CD4-positive, alpha-beta T cell (primary cell): ENCODE results near the gene FAM209B. TPM values are rescaled to one million over a fixed set of nuclear protein-coding genes. Genes with fewer than 3 reads are reported as not detected.

Experiments
- ATAC-seq: fragments of 200-7000 bp; cut with Tn5 transposase; one replicate; pipeline ENCODE4 v1.10.0; 2022; ENCODE audit warnings: mild to moderate bottlenecking; ENCODE audit not compliant: poor library complexity
- CTCF ChIA-PET: fragments of 350-600 bp; sonication (Branson Sonifier 250); formaldehyde crosslinking; loops from one replicate; lab custom pipeline; 2021; ENCODE audit warnings: antibody characterized with exemption, inconsistent platforms; lab: Charles Lee
- POLR2A ChIA-PET: fragments of 350-600 bp; sonication (Branson Sonifier 250); formaldehyde crosslinking; loops from one replicate; lab custom pipeline; 2021; ENCODE audit warnings: antibody characterized with exemption, inconsistent platforms; lab: Charles Lee
- DNase-seq, 14 experiments: peaks; one replicate each; pipeline ENCODE4 v3.0.0-alpha.2; 2013 to 2020; ENCODE audit warnings: mixed read lengths in 2 of 14
- H3K27ac ChIP-seq, 2 donors: one replicate each; pipeline versions ENCODE4 v1.5.1 to v1.7.0; 2013; ENCODE audit warnings: low read length in 2 of 2, low read depth in 1 of 2, mild to moderate bottlenecking in 1 of 2
- H3K27me3 ChIP-seq, 2 experiments: 1 replicate in 1 of 2; 2 replicates in 1 of 2; pipeline versions ENCODE4 v1.6.1 to v1.7.0; 2013; ENCODE audit warnings: low read length in 2 of 2, control low read depth in 1 of 2, mild to moderate bottlenecking in 1 of 2, moderate library complexity in 1 of 2; ENCODE audit not compliant: insufficient read depth in 2 of 2, control insufficient read depth in 1 of 2
- H3K36me3 ChIP-seq: one replicate; pipeline ENCODE4 v1.6.1; 2013; ENCODE audit warnings: low read length, control low read depth; ENCODE audit not compliant: insufficient read depth
- H3K4me1 ChIP-seq: one replicate; pipeline ENCODE4 v1.6.1; 2013; ENCODE audit warnings: low read length, control low read depth; ENCODE audit not compliant: insufficient read depth
- H3K4me3 ChIP-seq: one replicate; pipeline ENCODE4 v1.5.1; 2013; ENCODE audit warnings: mild to moderate bottlenecking, low read length, moderate library complexity
- H3K9me3 ChIP-seq, 2 experiments: 1 replicate in 1 of 2; 2 replicates in 1 of 2; pipeline versions ENCODE4 v1.6.1 to v1.7.0; 2013; ENCODE audit warnings: low read length in 2 of 2, mild to moderate bottlenecking in 2 of 2, control low read depth in 1 of 2, moderate library complexity in 1 of 2; ENCODE audit not compliant: control insufficient read depth in 1 of 2, insufficient read depth in 1 of 2
- H3K27ac Mint-ChIP-seq: one replicate; pipeline ENCODE4 v1.8.0; 2020; ENCODE audit warnings: mixed read lengths
- H3K27me3 Mint-ChIP-seq: one replicate; pipeline ENCODE4 v1.8.0; 2021; ENCODE audit warnings: mixed read lengths
- H3K36me3 Mint-ChIP-seq: one replicate; pipeline ENCODE4 v1.8.0; 2021; ENCODE audit warnings: low read depth, mixed read lengths
- H3K4me1 Mint-ChIP-seq: one replicate; pipeline ENCODE4 v1.8.0; 2021; ENCODE audit warnings: low read depth, mixed read lengths
- H3K4me3 Mint-ChIP-seq: one replicate; pipeline ENCODE4 v1.8.0; 2020; ENCODE audit warnings: mild to moderate bottlenecking, mixed read lengths
- H3K9me3 Mint-ChIP-seq: one replicate; pipeline ENCODE4 v1.8.0; 2020; ENCODE audit warnings: mixed read lengths
- CTCF ChIP-seq: fragments of 200-600 bp; IDR thresholded peaks from one replicate; pipeline ENCODE4 v1.8.0; 2022; ENCODE audit warnings: antibody characterized with exemption, mild to moderate bottlenecking
- intact Hi-C, 2 experiments: fragments of 100-400 bp; cut with DNase I in 1 of 2; cut with micrococcal nuclease in 1 of 2; formaldehyde crosslinking; loops; one replicate each; pipeline versions ENCODE4 v1.15.1 to v1.9.0; 2023 to 2025; cut with DNase I, micrococcal nuclease
- total RNA-seq, 174 experiments: library from RNA in 2 of 174; stranded (reverse) in 2 of 174; gene quantifications; one replicate each; pipeline ENCODE4 v1.2.3 and lab custom pipeline; 2021 to 2026

Gene FAM209B
- total RNA-seq, 2 experiments from 2014 or later = 3.1 to 3.9 TPM

GRCh38 chr20:56575961-56576360 is 42.9 kb downstream of the FAM209B start:
- ATAC-seq (no peak), DNase-seq (no peak)
- ChIA-PET POLR2A (no interaction called here), CTCF (no interaction called here)
- no peaks in the 10 kb centered on the region for H3K36me3 Mint-ChIP-seq
- H3K4me1 ChIP-seq = no peaks in the 10 kb centered on the region
- H3K9me3 Mint-ChIP-seq = no peaks in the 10 kb centered on the region
- H3K27ac Mint-ChIP-seq = no peak overlapping the region
- H3K4me3 Mint-ChIP-seq = no peak overlapping the region
- peaks cover 26% of the 10 kb centered on the region for H3K27me3 Mint-ChIP-seq
- no peak overlapping the region for H3K4me3 ChIP-seq
- no peaks in the 10 kb centered on the region for H3K27me3 ChIP-seq
- intact Hi-C loops = loop anchor here (5.0 kb wide), 2 partner anchors 329 to 1894 kb away; partner anchors contain the start of gene MC3R (in 1 of the 2)
- no peaks in the 10 kb centered on the region for H3K36me3 ChIP-seq
- H3K9me3 ChIP-seq = no peaks in the 10 kb centered on the region
- no peak for TF ChIP-seq CTCF
- H3K4me1 Mint-ChIP-seq = no peaks in the 10 kb centered on the region
- no peak overlapping the region for H3K27ac ChIP-seq

- H3K4me1 ChIP-seq = no peaks in the 10 kb centered on the region
- no peaks in the 10 kb centered on the region for H3K36me3 Mint-ChIP-seq
- intact Hi-C loops = loop anchor here (5.0 kb wide), 2 partner anchors 332 to 1897 kb away; partner anchors contain the start of gene MC3R (in 1 of the 2)
- POLR2A ChIA-PET = no interaction called here
- H3K27ac Mint-ChIP-seq = no peak overlapping the region
- H3K9me3 ChIP-seq = no peaks in the 10 kb centered on the region
- ATAC-seq (no peak), DNase-seq (no peak)
- H3K27me3 ChIP-seq = no peaks in the 10 kb centered on the region
- no peaks in the 10 kb centered on the region for H3K4me1 Mint-ChIP-seq
- H3K4me3 Mint-ChIP-seq = no peak overlapping the region
- CTCF ChIA-PET = no interaction called here
- H3K4me3 ChIP-seq = no peak overlapping the region
- no peak for TF ChIP-seq CTCF
- H3K9me3 Mint-ChIP-seq = no peaks in the 10 kb centered on the region
- H3K27me3 Mint-ChIP-seq = peaks cover 20% of the 10 kb centered on the region
- H3K36me3 ChIP-seq = no peaks in the 10 kb centered on the region
- H3K27ac ChIP-seq = no peak overlapping the region
Measured at GRCh38 chr20:56579301-56579710, 46.3 kb downstream of the FAM209B start.

GRCh38 chr20:56580226-56580625 is 47.2 kb downstream of the FAM209B start:
- H3K27me3 ChIP-seq = peaks cover 0 to 3% of the 10 kb centered on the region in 2 experiments
- no peaks in the 10 kb centered on the region for H3K4me1 Mint-ChIP-seq
- no peaks in the 10 kb centered on the region for H3K4me1 ChIP-seq
- H3K27ac Mint-ChIP-seq = no peak overlapping the region
- ChIA-PET CTCF (no interaction called here), POLR2A (no interaction called here)
- H3K27ac ChIP-seq = no peak overlapping the region
- DNase-seq (no peak), ATAC-seq (no peak)
- H3K4me3 ChIP-seq = no peak overlapping the region
- H3K36me3 Mint-ChIP-seq = no peaks in the 10 kb centered on the region
- no peaks in the 10 kb centered on the region for H3K9me3 ChIP-seq
- no peak for TF ChIP-seq CTCF
- no peaks in the 10 kb centered on the region for H3K9me3 Mint-ChIP-seq
- peaks cover 12% of the 10 kb centered on the region for H3K27me3 Mint-ChIP-seq
- intact Hi-C loops = no loop called here
- no peak overlapping the region for H3K4me3 Mint-ChIP-seq
- H3K36me3 ChIP-seq = no peaks in the 10 kb centered on the region
